Hepatocyte (in vitro differentiated cells): ENCODE measurements around the gene FGF19. TPM values are rescaled to one million over a fixed set of nuclear protein-coding genes. Genes with fewer than 3 reads are reported as not detected.
"Not testable (repeated sequence)": the region's sequence is repeated elsewhere in the genome, so short reads cannot be mapped to it uniquely, and the experiment has no call there.

Source experiments
- DNase-seq: peaks from one replicate; pipeline ENCODE4 v3.0.0-alpha.2; 2016; ENCODE audit warnings: low spot score
- H2AFZ ChIP-seq: fragments of 200-600 bp; sonication (generic); 2 replicates; pipeline ENCODE4 v1.6.0; 2016; ENCODE audit warnings: antibody characterized with exemption, mild to moderate bottlenecking
- H3K27ac ChIP-seq: fragments of 200-600 bp; sonication (generic); 2 replicates; pipeline ENCODE4 v1.5.1; 2016; ENCODE audit warnings: mild to moderate bottlenecking
- H3K27me3 ChIP-seq: fragments of 200-600 bp; sonication (generic); 2 replicates; pipeline ENCODE4 v1.6.1; 2016
- H3K36me3 ChIP-seq: fragments of 200-600 bp; sonication (generic); replicated peaks from 2 replicates; pipeline ENCODE4 v1.5.1; 2016; ENCODE audit warnings: low read depth; ENCODE audit not compliant: insufficient read depth
- H3K4me1 ChIP-seq: fragments of 200-600 bp; sonication (generic); 2 replicates; pipeline ENCODE4 v1.5.1; 2016; ENCODE audit warnings: mild to moderate bottlenecking, moderate library complexity; ENCODE audit not compliant: insufficient read depth
- H3K4me2 ChIP-seq: fragments of 200-600 bp; sonication (generic); 2 replicates; pipeline ENCODE4 v1.6.0; 2016
- H3K4me3 ChIP-seq: fragments of 200-600 bp; sonication (generic); 2 replicates; pipeline ENCODE4 v1.5.1; 2016; ENCODE audit warnings: mild to moderate bottlenecking
- H3K79me2 ChIP-seq: fragments of 200-600 bp; sonication (generic); 2 replicates; pipeline ENCODE4 v1.6.0; 2017; ENCODE audit warnings: mild to moderate bottlenecking
- H3K9me2 ChIP-seq: fragments of 200-600 bp; sonication (generic); replicated peaks from 2 replicates; pipeline ENCODE4 v1.6.0; 2017; ENCODE audit warnings: mild to moderate bottlenecking; ENCODE audit not compliant: insufficient read depth
- H3K9me3 ChIP-seq: fragments of 200-600 bp; sonication (generic); 2 replicates; pipeline ENCODE4 v1.5.1; 2016; ENCODE audit warnings: low read depth, mild to moderate bottlenecking
- H4K20me1 ChIP-seq: fragments of 200-600 bp; sonication (generic); 2 replicates; pipeline ENCODE4 v1.6.0; 2016; ENCODE audit warnings: mild to moderate bottlenecking; ENCODE audit not compliant: insufficient read depth, poor library complexity, severe bottlenecking
- EZH2 ChIP-seq: fragments of 200-600 bp; sonication (generic); IDR thresholded peaks from 2 replicates; pipeline ENCODE4 v1.6.1; 2016; ENCODE audit warnings: antibody characterized with exemption, mild to moderate bottlenecking, borderline replicate concordance
- EZH2phosphoT487 ChIP-seq: fragments of 200-600 bp; sonication (generic); IDR thresholded peaks from one replicate; pipeline ENCODE4 v1.6.1; 2018; ENCODE audit warnings: antibody characterized with exemption, mild to moderate bottlenecking, low read depth, moderate library complexity; ENCODE audit not compliant: unreplicated experiment, severe bottlenecking
- WGBS: methylation state at CpG from one replicate; pipeline ENCODE4 v1.1.6; 2016; ENCODE audit warnings: low lambda C conversion rate; ENCODE audit errors: missing lambda C conversion rate; 5-methylcytosine and 5-hydroxymethylcytosine counted together
- polyA plus RNA-seq: library from polyadenylated mRNA; unstranded; fragments of >200 nt; fragmentation: Nextera tagmentation; extraction: Ambion mirVana; gene quantifications from 2 replicates; pipeline ENCODE4 v1.2.1, GENCODE V29; 2016
- total RNA-seq: library from RNA; depleted of rRNA; stranded (reverse); fragments of >200 nt; gene quantifications from 2 replicates; pipeline ENCODE4 v1.2.3, GENCODE V29; 2014
- TF ChIP-seq, protein P1 (sequence below): fragments of 200-600 bp; sonication (generic); IDR thresholded peaks from 2 replicates; pipeline ENCODE4 v1.5.1; 2016; ENCODE audit warnings: antibody characterized with exemption, mild to moderate bottlenecking; ENCODE audit not compliant: poor library complexity

Gene FGF19
- total and polyA plus RNA-seq, 2 experiments from 2014 or later, result 1.0 TPM; not detected in 1

DNA sequence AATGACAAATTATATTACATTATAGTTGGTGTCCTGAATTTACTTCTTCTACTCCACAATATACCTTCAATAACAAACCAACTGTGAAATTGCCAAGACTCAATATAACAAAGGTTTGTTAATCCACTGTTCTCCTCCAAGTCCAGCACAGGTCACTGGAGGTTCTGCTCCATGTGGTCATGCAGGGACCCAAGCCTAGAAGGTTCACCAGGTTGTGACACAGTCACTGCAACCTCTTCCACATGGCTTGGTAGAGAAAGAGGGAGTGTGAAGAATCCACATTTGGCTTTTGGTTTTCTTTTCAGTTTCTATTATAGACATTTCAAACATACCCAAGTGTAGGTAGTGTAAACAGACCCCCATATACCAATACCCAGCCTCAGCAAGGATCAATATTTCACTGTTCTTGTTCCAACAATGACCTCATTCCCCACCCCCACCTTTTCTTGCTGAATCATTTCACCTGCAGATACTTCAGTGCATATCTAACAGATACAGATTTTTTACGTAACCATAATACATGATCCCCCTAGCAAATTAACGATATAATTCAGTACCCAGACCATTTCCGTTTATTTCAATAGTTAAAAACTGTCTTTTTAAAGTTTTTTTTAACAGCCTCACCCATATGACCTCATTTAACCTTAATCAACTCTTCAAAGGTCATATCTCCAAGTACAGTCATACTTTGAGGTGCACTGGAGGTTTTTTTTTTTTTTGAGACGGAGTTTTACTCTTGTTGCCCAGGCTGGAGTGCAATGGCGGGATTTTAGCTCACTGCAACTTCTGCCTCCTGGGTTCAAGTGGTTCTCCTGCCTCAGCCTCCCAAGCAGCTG, 14.1 kb downstream of the FGF19 start:
- TF ChIP-seq, protein P1, sequence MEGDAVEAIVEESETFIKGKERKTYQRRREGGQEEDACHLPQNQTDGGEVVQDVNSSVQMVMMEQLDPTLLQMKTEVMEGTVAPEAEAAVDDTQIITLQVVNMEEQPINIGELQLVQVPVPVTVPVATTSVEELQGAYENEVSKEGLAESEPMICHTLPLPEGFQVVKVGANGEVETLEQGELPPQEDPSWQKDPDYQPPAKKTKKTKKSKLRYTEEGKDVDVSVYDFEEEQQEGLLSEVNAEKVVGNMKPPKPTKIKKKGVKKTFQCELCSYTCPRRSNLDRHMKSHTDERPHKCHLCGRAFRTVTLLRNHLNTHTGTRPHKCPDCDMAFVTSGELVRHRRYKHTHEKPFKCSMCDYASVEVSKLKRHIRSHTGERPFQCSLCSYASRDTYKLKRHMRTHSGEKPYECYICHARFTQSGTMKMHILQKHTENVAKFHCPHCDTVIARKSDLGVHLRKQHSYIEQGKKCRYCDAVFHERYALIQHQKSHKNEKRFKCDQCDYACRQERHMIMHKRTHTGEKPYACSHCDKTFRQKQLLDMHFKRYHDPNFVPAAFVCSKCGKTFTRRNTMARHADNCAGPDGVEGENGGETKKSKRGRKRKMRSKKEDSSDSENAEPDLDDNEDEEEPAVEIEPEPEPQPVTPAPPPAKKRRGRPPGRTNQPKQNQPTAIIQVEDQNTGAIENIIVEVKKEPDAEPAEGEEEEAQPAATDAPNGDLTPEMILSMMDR, result no peak
- no peak for TF ChIP-seq EZH2phosphoT487
- TF ChIP-seq EZH2, result no peak
- H3K4me1 ChIP-seq, result no peaks in the 10 kb centered on the region
- H3K4me3 ChIP-seq, result no peak overlapping the region
- no peak overlapping the region for H3K27ac ChIP-seq
- H3K36me3 ChIP-seq, result no peaks in the 10 kb centered on the region
- no peak for DNase-seq
- no peaks in the 10 kb centered on the region for H3K9me3 ChIP-seq
- no peaks in the 10 kb centered on the region for H3K27me3 ChIP-seq
- 91% methylated on average over 5 of the region's 5 CpGs for WGBS
- H3K79me2 ChIP-seq, result no peaks in the 10 kb centered on the region
- H3K4me2 ChIP-seq, result no peak overlapping the region
- H3K9me2 ChIP-seq, result no peaks in the 10 kb centered on the region
- H2AFZ ChIP-seq, result no peak overlapping the region
- H4K20me1 ChIP-seq, result no peaks in the 10 kb centered on the region

DNA sequence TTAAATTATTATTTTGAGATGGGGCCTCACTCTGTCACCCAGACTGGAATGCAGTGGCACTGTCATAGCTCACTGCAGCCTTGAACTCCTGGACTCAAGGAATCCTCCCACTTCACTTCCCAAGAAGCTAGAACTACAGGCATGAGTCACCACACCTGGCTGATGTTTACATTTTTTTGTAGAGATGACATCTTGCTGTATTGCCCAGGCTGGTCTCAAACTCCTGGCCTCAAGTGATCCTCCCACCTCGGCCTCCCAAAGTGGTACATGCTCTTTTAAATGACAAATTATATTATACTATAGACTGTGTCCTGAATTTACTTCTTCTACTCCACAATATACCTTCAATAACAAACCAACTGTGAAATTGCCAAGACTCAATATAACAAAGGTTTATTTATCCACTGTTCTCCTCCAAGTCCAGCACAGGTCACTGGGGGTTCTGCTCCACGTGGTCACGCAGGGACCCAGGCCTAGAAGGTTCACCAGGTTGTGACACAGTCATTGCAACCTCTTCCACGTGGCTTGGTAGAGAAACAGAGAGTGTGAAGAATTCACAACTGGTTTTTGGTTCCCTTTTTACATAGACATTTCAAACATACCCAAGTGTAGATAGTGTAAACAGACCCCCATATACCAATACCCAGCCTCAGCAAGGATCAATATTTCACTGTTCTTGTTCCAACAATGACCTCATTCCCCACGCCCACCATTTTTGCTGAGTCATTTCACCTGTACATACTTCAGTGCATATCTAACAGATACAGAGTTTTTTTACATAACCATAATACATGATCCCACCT, 15.7 kb downstream of the FGF19 start:
- H3K4me3 ChIP-seq, H3K36me3 ChIP-seq, H3K9me3 ChIP-seq, H3K79me2 ChIP-seq, H3K4me1 ChIP-seq, H3K27me3 ChIP-seq, H4K20me1 ChIP-seq, H3K27ac ChIP-seq, H2AFZ ChIP-seq, H3K9me2 ChIP-seq, H3K4me2 ChIP-seq: not testable (repeated sequence)
- 73% methylated on average over 5 of the region's 5 CpGs for WGBS
- peak; percentile 48 for DNase-seq

- no peaks in the 10 kb centered on the region for H3K4me1 ChIP-seq
- no peak overlapping the region for H3K4me3 ChIP-seq
- H2AFZ ChIP-seq, result no peak overlapping the region
- TF ChIP-seq EZH2 (no peak), EZH2phosphoT487 (no peak)
- TF ChIP-seq, protein P1, result no peak
- H3K9me3 ChIP-seq, result no peaks in the 10 kb centered on the region
- H3K4me2 ChIP-seq, result no peak overlapping the region
- 95% methylated on average over 8 of the region's 8 CpGs for WGBS
- H3K79me2 ChIP-seq, result no peaks in the 10 kb centered on the region
- no peak for DNase-seq
- no peaks in the 10 kb centered on the region for H3K9me2 ChIP-seq
- no peak overlapping the region for H3K27ac ChIP-seq
- no peaks in the 10 kb centered on the region for H4K20me1 ChIP-seq
- H3K36me3 ChIP-seq, result no peaks in the 10 kb centered on the region
- H3K27me3 ChIP-seq, result no peaks in the 10 kb centered on the region
These were observed 17.0 kb downstream of the FGF19 start for GRCh38 chr11:69686856-69687255.

GRCh38 chr11:69686452-69686851, 17.4 kb downstream of the FGF19 start:
- Histone ChIP-seq H2AFZ (no peak overlapping the region), H3K4me3 (no peak overlapping the region), H3K36me3 (no peaks in the 10 kb centered on the region), H3K4me1 (no peaks in the 10 kb centered on the region), H3K79me2 (no peaks in the 10 kb centered on the region), H3K9me3 (no peaks in the 10 kb centered on the region), H3K4me2 (peak overlapping the region; percentile 71), H3K27ac (no peak overlapping the region), H4K20me1 (no peaks in the 10 kb centered on the region), H3K9me2 (no peaks in the 10 kb centered on the region), H3K27me3 (no peaks in the 10 kb centered on the region)
- DNase-seq, result no peak
- WGBS, result 91% methylated on average over 13 of the region's 13 CpGs
- no peak for TF ChIP-seq EZH2phosphoT487
- TF ChIP-seq EZH2, result no peak
- TF ChIP-seq, protein P1, result no peak
